ENCODE results near the gene NUP214. TPM values are rescaled to one million over a fixed set of nuclear protein-coding genes. Genes with fewer than 3 reads are reported as not detected.
"Not testable (repeated sequence)": the region's sequence is repeated elsewhere in the genome, so short reads cannot be mapped to it uniquely, and the experiment has no call there.

NUP214 gene
- total and polyA plus RNA-seq, 8 donors = 43.8 to 58.4 (median 47.4) TPM

- DNase-seq (peak in 1 of 4 donors; percentile 28), ATAC-seq (no peak)
- peaks cover 0 to 37% of the 10 kb centered on the region in 2 donors for H3K36me3 ChIP-seq
- TF ChIP-seq, protein P1, sequence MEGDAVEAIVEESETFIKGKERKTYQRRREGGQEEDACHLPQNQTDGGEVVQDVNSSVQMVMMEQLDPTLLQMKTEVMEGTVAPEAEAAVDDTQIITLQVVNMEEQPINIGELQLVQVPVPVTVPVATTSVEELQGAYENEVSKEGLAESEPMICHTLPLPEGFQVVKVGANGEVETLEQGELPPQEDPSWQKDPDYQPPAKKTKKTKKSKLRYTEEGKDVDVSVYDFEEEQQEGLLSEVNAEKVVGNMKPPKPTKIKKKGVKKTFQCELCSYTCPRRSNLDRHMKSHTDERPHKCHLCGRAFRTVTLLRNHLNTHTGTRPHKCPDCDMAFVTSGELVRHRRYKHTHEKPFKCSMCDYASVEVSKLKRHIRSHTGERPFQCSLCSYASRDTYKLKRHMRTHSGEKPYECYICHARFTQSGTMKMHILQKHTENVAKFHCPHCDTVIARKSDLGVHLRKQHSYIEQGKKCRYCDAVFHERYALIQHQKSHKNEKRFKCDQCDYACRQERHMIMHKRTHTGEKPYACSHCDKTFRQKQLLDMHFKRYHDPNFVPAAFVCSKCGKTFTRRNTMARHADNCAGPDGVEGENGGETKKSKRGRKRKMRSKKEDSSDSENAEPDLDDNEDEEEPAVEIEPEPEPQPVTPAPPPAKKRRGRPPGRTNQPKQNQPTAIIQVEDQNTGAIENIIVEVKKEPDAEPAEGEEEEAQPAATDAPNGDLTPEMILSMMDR (IDR thresholded peaks at IDR 0.05) = no peak
- peak overlapping the region in 1 of 2 donors; percentile 54 for H3K27ac ChIP-seq
- intact Hi-C loops (cut with DNase I) = no loop called here
- no peak overlapping the region for H3K4me3 ChIP-seq
- H3K4me1 ChIP-seq = peaks cover 0 to 72% of the 10 kb centered on the region in 2 donors
- H3K27me3 ChIP-seq = no peaks in the 10 kb centered on the region
- no peaks in the 10 kb centered on the region for H3K9me3 ChIP-seq
These were observed 138.3 kb downstream of the NUP214 start for GRCh38 chr9:131263701-131264100.

- no peak for ATAC-seq
- intact Hi-C loops (cut with DNase I) = no loop called here
- Histone ChIP-seq H3K27me3 (no peaks in the 10 kb centered on the region), H3K9me3 (no peaks in the 10 kb centered on the region), H3K4me1 (peaks cover 0 to 76% of the 10 kb centered on the region in 2 donors), H3K4me3 (no peak overlapping the region), H3K27ac (peak overlapping the region in 1 of 2 donors; percentile 54), H3K36me3 (peaks cover 0 to 31% of the 10 kb centered on the region in 2 donors)
- TF ChIP-seq, protein P1 (IDR thresholded peaks at IDR 0.05) = no peak
- peak in 1 of 4 donors; percentile 87 for DNase-seq
These were observed 138.8 kb downstream of the NUP214 start for GRCh38 chr9:131264231-131264630.

- Histone ChIP-seq H3K36me3 (peaks cover 0 to 8% of the 10 kb centered on the region in 2 donors), H3K27me3 (no peaks in the 10 kb centered on the region), H3K4me3 (no peak overlapping the region), H3K4me1 (peaks cover 4 to 99% of the 10 kb centered on the region in 2 donors), H3K27ac (peak overlapping the region in 1 of 2 donors; percentile 87), H3K9me3 (no peaks in the 10 kb centered on the region)
- DNase-seq (peak in 1 of 4 donors; percentile 71), ATAC-seq (no peak)
- intact Hi-C loops (cut with DNase I) = no loop called here
- TF ChIP-seq, protein P1 (IDR thresholded peaks at IDR 0.05) = no peak
These were observed 141.2 kb downstream of the NUP214 start for GRCh38 chr9:131266266-131267229.

- TF ChIP-seq, protein P1 (IDR thresholded peaks at IDR 0.05) = no peak
- no peaks in the 10 kb centered on the region for H3K27me3 ChIP-seq
- DNase-seq (peak in 3 of 4 donors; percentile 60 to 89 (median 86)), ATAC-seq (peak; percentile 59)
- H3K4me1 ChIP-seq = peaks cover 4 to 93% of the 10 kb centered on the region in 2 donors
- H3K9me3 ChIP-seq = no peaks in the 10 kb centered on the region
- no peaks in the 10 kb centered on the region for H3K36me3 ChIP-seq
- intact Hi-C loops (cut with DNase I) = no loop called here
- H3K4me3 ChIP-seq = peak overlapping the region in 1 of 2 donors; percentile 18
- peak overlapping the region; percentile 85 to 87 for H3K27ac ChIP-seq
These were observed 145.0 kb downstream of the NUP214 start for GRCh38 chr9:131270171-131271015.

DNA sequence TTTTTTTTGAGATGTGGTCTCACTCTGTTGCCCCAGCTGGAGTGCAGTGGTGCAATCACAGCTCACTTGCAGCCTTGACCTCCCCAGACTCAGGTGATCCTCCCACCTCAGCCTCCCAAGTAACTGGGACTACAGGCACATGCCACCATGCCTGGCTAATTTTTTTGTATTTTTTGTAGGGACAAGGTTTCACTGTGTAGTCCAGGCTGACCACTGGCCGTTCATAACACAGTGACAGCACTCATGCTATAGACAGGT is 145.6 kb downstream of the NUP214 start:
- H3K9me3 ChIP-seq; H3K36me3 ChIP-seq; H3K27me3 ChIP-seq; ATAC-seq; intact Hi-C loops (cut with DNase I); DNase-seq: not testable (repeated sequence)
- Histone ChIP-seq H3K27ac (peak overlapping the region; percentile 85 to 87), H3K4me1 (peaks cover 4 to 88% of the 10 kb centered on the region in 2 donors), H3K4me3 (peak overlapping the region in 1 of 2 donors; percentile 18)
